ENCODE data around the gene TUBA4A.
A peak's percentile ranks its signal among the peaks of the same experiment; 100 is the strongest.
"Not testable (repeated sequence)": the region's sequence is repeated elsewhere in the genome, so short reads cannot be mapped to it uniquely, and the experiment has no call there.

TUBA4A gene

DNA sequence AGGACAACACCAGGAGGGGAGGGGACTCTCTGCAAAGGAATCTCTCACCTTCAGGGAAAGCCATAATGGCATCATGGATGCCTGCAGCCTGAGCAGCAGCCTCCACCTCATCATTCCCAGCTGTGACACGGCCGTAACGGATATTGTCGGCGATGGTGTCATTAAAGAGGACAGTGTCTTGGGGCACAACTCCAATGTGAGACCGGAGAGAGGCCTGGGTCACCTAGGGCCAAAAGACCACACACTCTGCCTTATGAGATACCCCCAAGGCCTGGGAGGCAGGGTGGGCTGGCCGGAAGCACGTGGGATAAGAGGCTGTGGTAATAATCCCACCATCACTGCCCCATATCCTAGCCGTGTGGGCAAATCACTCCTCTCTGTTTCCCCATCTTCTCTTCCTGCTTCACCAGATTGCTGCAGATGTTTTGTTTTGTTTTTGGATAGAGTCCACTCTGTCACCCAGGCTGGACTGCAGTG, 42.8 kb downstream of the TUBA4A start:
- DNase-seq (ENCODE audit: low read depth): no peak

DNA sequence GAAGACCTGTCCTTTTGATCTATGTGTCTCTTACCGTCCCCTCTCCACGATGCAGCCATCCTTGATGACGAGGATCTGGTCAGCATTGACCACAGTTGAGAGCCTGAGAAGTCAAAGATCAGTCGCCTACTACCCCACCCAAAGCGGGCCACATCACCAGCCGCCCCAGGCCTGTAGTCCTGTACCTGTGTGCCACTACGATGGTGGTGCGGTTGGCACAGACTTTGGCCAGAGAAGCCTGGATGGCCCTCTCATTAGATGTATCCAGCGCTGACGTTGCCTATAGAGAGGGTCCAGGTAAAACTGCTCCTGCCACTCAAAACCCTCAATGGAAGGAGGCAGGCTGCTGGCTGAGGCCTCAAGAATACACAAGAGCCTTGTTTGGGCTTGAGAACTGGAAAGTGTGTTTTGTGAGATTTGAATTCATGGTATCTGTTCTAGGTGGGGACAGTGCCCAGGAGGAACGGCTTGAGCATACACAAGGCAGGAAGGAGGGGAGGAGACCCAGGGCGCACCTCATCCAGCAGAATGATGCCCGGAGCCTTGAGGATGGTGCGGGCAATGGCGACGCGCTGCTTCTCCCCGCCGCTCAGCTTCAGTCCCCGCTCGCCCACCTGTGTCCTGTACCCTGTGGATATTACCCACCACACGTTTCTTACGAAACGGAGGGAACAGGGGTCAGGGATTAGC, 43.4 kb downstream of the TUBA4A start:
- DNase-seq (ENCODE audit: low read depth): no peak

DNA sequence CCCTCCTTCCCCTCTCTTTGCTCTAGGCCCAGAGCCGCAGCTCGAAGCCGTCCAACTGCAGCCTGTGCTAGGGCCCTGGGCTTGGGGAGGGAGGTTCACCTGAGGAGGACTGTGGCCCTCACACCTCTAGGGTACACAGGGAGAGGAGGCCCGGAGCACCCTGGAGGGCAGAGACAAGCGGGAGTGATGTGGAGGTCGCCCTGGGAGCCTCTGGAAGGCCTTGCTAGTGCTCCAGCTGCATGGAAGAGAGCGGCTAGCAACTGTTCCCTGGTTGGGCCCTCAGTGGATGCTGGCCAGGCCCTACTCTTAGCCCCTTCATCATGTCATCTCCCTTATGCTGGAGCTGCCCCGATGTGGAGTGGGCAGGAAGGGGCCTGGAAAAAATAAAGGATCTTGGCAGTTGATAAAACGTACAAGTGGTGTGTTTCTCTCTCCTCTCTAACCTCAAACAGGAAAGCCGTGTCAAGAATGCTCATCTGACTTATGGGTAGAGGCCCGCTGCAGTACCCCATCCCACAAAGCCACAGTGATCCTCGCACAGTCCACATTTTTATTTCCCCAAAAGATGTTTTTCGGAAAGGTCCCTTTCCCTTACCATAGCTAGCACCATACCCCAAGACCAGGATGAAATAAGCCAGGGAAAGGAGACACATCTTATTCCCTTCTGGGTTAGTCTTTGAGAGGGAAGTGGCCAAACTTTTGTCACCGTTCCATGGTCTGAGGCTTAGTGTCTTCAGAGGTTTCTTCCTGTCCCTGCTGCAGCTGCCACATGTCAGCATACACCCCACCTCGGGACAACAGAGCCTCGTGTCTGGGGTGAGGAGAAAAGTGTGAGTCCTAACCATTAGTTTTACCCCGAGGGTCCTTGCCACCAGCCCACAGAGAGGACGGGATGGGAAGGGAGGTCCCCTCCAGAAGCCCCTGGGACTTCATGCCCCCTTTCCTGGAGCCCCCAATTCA, 44.2 kb downstream of the TUBA4A start:
- DNase-seq (ENCODE audit: low read depth): no peak

DNA sequence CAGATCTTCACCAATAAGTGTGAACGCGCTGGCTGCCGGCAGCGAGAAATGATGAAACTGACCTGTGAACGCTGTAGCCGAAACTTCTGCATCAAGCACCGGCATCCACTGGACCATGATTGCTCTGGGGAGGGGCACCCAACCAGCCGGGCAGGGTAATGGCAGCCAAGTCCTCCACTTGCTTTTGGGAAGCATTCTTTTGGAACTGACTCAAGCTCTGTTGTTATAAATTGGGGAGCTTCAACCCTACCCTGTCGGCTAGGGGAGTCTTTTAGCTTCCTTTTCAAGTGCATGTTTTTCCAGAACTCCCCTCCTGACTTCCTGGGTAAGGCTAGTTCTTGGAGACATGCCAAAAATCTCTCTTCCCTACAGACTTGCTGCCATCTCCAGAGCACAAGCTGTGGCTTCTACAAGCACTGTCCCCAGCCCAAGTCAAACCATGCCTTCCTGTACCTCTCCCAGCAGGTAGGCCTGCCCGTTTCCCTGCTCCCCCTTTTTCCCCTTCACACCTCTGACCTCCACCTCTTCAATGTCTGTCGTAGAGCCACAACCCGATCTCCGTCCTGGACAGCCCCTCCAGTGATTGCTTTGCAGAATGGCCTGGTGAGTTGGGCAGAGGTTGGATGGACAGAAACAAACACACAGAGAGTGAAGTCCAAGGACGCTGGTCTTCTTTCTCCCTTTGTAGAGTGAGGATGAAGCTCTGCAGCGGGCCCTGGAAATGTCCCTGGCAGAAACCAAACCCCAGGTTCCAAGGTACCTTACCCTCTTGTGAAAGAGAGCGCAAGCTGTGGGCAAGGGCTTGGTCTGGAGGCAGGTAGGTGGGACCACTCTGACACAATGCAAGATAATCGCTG, 45.6 kb downstream of the TUBA4A start:
- DNase-seq (ENCODE audit: low read depth): peak; percentile 29

DNA sequence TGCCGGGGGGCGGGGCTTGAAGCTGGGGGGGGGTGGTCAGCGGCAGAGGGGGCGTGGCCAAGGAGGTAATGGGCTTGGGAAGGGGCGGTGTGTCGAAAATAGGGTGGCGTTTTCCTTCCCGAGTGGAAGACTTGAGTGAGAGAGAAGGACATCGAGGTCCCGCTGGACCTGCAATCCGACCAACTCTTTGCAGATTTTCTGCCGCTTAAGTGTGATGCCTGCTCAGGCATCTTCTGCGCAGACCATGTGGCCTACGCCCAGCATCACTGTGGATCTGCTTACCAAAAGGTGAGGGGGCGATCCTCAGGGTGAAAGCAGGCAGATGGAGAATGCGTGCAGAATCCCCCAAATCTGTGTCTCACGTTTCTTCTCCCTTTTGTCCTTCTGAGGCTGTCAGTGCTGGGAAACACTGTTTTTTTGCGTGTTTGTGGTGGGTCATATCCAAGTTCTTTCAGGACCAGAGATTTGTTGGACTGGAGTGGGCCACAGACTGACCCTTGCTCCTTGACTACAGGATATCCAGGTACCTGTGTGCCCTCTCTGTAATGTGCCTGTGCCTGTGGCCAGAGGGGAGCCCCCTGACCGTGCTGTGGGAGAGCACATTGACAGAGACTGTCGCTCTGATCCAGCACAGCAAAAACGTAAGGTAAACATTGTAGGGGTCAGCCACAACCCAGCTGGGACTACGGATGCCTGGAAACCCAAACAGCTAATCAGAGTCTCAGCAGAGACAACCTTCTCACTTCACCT, 46.4 kb downstream of the TUBA4A start:
- DNase-seq (ENCODE audit: low read depth): no peak

DNA sequence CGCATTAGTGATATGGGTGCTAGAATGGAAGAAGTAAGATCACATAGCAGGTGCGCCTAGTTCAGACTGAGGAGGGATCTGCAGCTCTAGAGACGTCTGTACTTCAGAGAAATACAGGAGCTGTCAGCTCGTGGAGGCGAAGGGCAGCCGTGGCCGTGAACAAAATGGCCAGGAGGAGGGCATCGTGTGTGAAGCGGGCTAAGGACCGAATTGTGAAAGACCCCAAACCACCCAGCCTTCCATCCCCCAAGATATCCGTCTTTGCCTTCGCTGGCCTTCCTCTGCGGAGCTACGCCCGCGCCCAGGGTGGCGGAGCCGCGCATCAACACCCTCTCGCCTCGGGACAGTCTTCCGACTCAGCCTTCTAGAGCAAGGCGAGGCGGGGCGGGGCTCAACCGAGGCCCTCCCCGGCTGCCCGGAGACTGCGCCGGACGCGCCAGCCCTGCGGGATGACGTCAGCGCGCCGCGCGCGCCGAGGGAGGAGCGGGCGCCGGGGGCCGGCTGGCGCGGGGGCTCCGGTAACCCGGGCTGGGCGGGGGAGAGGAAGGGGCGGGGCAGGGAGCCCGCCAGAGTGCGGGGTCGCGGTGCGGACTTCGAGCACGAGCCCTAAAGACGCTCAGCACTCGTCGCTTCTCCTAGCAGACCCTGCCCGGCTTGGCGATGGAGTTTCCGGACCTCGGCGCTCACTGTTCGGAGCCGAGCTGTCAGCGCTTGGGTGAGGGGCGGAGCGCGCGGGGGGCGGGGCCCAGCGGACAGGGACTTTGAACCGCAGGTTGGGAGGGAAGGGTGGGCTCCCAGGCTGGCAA, 47.2 kb downstream of the TUBA4A start, which contains the start of gene ZFAND2B:
Gene ZFAND2B (plus strand): TSS at position 455 of the 806 bp plus-strand sequence. CDS start 206 bp downstream, at position 661.
- DNase-seq (ENCODE audit: low read depth): peak; percentile 94

DNA sequence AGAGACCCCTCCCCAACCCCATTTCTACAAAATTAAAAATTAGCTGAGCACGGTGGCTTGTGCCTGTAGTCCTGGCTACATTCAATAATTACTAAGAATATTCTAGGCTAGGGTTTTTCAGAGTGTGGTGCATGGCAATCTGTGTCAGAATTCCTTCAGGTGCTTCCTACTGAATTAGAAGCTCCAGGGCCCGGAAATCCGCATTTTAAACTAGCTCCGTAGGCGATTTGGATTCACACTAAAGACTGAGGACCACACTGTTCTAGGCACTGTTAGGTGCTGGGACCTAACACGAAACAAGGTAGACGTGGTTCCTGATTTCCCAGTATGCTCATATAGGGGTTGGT, 47.8 kb downstream of the TUBA4A start:
- no peak for DNase-seq (ENCODE audit: low read depth)

DNA sequence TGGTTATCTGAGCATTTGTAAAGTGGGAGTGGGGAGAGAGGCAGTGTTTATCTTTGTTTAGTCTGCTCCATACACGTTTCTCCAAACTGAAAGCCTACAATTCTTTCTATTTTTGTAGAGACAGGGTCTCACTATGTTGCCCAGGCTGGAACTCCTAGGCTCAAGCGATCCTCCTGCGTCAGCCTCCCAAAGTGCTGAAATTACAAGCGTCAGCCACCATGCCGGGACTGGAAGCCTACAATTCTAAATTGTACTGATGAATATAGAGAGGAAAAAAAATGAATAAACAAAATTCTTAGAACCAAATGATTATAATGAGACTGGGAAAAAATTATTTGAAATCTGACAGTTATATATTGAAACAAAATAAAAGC, 48.6 kb downstream of the TUBA4A start:
- DNase-seq (ENCODE audit: low read depth): no peak

DNA sequence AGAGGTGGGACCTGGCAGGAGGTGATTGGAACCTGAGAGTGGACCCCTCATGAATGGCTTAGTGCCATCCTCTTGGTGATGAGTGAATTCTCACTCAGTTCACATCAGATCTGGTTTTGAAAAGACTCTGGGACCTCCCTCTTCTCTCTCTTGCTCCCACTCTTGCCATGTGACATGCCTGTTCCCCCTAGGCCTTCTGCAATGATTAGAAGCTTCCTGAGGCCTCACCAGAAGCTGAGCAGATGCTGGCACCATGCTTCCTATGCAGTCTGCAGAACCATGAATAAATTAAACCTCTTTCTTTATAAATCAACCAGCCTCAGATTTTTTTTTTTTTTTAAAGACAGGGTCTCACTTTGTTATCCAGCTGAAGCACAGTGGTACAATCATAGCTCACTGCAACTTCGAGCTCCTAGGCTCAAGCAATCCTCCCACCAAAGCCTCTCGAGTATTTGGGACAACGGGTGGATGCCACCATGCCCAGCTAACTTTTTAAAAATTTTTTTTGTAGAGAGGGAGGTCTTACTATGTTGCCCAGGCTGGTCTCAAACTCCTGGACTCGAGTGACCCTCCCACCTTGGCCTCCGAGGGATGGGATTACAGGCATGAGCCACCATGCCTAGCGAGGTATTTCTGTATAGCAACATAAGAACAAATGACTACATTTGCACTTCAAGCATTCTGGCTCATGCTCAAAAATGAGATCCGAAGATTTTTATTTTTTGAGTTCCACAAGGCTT, 49.1 kb downstream of the TUBA4A start:
- no peak for DNase-seq (ENCODE audit: low read depth)

DNA sequence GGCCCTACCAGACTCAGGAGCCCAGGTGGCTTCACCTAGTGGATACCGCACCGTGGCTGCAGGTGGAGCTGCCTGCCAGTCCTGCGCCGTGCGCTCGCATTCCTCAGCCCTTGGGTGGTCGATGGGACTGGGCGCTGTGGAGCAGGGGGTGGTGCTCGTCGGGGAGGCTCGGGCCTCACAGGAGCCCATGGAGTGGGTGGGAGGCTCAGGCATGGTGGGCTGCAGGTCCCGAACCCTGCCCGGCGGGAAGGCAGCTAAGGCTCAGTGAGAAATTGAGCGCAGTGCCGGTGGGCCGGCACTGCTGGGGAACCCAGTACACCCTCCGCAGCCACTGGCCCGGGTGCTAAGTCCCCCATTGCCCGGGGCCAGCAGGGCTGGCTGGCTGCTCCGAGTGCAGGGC, 52.4 kb downstream of the TUBA4A start:
- not testable (repeated sequence) for DNase-seq (ENCODE audit: low read depth)

DNA sequence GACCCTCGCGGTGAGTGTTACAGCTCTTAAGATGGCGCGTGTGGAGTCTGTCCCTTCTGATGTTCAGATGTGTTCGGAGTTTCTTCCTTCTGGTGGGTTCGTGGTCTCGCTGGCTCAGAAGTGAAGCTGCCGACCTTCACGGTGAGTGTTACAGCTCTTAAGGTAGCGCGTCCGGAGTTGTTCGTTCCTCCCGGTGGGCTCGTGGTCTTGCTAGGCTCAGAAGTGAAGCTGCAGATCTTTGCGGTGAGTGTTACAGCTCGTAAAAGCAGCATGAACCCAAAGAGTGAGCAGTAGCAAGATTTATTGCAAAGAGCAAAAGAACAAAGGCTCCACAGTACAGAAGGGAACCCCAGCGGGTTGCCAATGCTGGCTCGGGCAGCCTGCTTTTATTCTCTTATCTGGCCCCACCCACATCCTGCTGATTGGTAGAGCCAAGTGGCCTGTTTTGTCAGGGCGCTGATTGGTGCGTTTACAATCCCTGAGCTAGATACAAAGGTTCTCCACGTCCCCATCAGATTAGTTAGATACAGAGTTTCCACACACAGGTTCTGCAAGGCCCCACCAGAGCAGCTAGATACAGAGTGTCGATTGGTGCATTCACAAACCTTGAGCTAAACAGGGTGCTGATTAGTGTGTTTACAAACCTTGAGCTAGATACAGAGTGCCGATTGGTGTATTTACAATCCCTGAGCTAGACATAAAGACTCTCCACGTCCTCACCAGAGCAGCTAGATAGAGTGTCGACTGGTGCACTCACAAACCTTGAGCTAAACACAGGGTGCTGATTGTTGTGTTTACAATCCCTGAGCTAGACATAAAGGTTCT, 53.0 kb downstream of the TUBA4A start:
- not testable (repeated sequence) for DNase-seq (ENCODE audit: low read depth)
